AG04450 (cell line): ENCODE measurements around the gene APOL6. TPM values are rescaled to one million over a fixed set of nuclear protein-coding genes. Genes with fewer than 3 reads are reported as not detected.

Experiments
- CTCF ChIA-PET: fragments of 300-600, 350-600 bp; formaldehyde crosslinking; extraction: SDS; loops from one replicate; lab custom pipeline; 2022; ENCODE audit warnings: antibody characterized with exemption, inconsistent platforms; lab: Charles Lee
- POLR2A ChIA-PET: fragments of 350-600 bp; formaldehyde crosslinking; extraction: SDS; loops from one replicate; lab custom pipeline; 2021; ENCODE audit warnings: antibody characterized with exemption, inconsistent platforms; lab: Yijun Ruan, JAX
- DNase-seq: peaks from one replicate; pipeline ENCODE4 v3.0.0-alpha.2; 2011; ENCODE audit warnings: low read depth, low spot score
- H3K27ac ChIP-seq: one replicate; pipeline ENCODE4 v1.5.1; 2012; ENCODE audit warnings: low read depth, low read length, control low read depth
- H3K27me3 ChIP-seq: one replicate; pipeline ENCODE4 v1.6.0; 2012; ENCODE audit warnings: low read length; ENCODE audit not compliant: control insufficient read depth, insufficient read depth
- H3K4me3 ChIP-seq: 2 replicates; pipeline ENCODE4 v1.5.1; 2011; ENCODE audit warnings: mild to moderate bottlenecking, low read depth, low read length, control low read depth
- H3K9me3 ChIP-seq: 2 replicates; pipeline ENCODE4 v1.5.1; 2012; ENCODE audit warnings: low read length; ENCODE audit not compliant: control insufficient read depth, insufficient read depth
- polyA plus RNA-seq: library from polyadenylated mRNA; depleted of rRNA; stranded (reverse); fragments of >200 nt; gene quantifications from 2 replicates; pipeline ENCODE4 v1.2.3, GENCODE V29; 2011
- TF ChIP-seq, protein P1 (sequence below): IDR thresholded peaks from 2 replicates; pipeline ENCODE4 v1.5.1; 2011; ENCODE audit warnings: low read depth, low read length, control low read depth, inconsistent platforms

Gene APOL6
- polyA plus RNA-seq, 1 experiment: 15.0 TPM

DNA sequence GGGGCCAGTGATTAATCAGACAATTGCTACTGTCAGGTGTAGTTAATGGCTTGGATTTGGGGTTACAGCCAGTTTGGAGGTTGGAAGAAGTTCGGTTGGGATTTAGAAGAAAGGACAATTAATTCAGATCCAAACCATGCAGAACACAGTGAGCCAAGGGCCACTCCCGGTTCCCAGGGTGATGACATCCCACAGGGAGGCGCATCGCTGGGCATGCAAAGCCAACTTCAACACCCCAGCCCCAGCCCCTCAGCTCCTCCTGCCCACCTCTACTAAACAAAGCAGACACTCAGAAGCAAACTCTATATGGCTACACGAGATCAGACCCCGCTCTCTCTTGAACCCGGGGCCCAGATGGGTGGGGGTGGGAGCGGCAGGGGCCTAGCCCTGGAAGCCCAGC is 41.3 kb upstream of the APOL6 start:
- no peak overlapping the region for H3K27ac ChIP-seq
- no peaks in the 10 kb centered on the region for H3K9me3 ChIP-seq
- no peak overlapping the region for H3K4me3 ChIP-seq
- CTCF ChIA-PET: no interaction called here
- POLR2A ChIA-PET: no interaction called here
- TF ChIP-seq, protein P1, sequence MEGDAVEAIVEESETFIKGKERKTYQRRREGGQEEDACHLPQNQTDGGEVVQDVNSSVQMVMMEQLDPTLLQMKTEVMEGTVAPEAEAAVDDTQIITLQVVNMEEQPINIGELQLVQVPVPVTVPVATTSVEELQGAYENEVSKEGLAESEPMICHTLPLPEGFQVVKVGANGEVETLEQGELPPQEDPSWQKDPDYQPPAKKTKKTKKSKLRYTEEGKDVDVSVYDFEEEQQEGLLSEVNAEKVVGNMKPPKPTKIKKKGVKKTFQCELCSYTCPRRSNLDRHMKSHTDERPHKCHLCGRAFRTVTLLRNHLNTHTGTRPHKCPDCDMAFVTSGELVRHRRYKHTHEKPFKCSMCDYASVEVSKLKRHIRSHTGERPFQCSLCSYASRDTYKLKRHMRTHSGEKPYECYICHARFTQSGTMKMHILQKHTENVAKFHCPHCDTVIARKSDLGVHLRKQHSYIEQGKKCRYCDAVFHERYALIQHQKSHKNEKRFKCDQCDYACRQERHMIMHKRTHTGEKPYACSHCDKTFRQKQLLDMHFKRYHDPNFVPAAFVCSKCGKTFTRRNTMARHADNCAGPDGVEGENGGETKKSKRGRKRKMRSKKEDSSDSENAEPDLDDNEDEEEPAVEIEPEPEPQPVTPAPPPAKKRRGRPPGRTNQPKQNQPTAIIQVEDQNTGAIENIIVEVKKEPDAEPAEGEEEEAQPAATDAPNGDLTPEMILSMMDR: no peak
- DNase-seq: no peak
- peaks cover 32% of the 10 kb centered on the region for H3K27me3 ChIP-seq

- DNase-seq: no peak
- ChIA-PET POLR2A (no interaction called here), CTCF (no interaction called here)
- Histone ChIP-seq H3K27me3 (peaks cover 32% of the 10 kb centered on the region), H3K4me3 (no peak overlapping the region), H3K27ac (no peak overlapping the region), H3K9me3 (no peaks in the 10 kb centered on the region)
- TF ChIP-seq, protein P1: no peak
Measured at GRCh38 chr22:35608088-35608487, 40.2 kb upstream of the APOL6 start.

GRCh38 chr22:35609261-35609660 is 39.0 kb upstream of the APOL6 start:
- no peak overlapping the region for H3K4me3 ChIP-seq
- POLR2A ChIA-PET: no interaction called here
- CTCF ChIA-PET: no interaction called here
- no peak for DNase-seq
- H3K27ac ChIP-seq: no peak overlapping the region
- no peaks in the 10 kb centered on the region for H3K9me3 ChIP-seq
- TF ChIP-seq, protein P1: no peak
- H3K27me3 ChIP-seq: peaks cover 32% of the 10 kb centered on the region

GRCh38 chr22:35609761-35610160 is 38.5 kb upstream of the APOL6 start:
- peaks cover 32% of the 10 kb centered on the region for H3K27me3 ChIP-seq

GRCh38 chr22:35610741-35611140 is 37.5 kb upstream of the APOL6 start:
- no peak overlapping the region for H3K4me3 ChIP-seq
- H3K9me3 ChIP-seq: no peaks in the 10 kb centered on the region
- ChIA-PET POLR2A (no interaction called here), CTCF (interaction anchor here (1.8 kb wide), 1 partner anchor 10 kb away, joined by 4 read pairs; no protein-coding TSS in a partner anchor)
- H3K27ac ChIP-seq: no peak overlapping the region
- TF ChIP-seq, protein P1: no peak
- no peak for DNase-seq
- H3K27me3 ChIP-seq: peaks cover 29% of the 10 kb centered on the region

More at GRCh38 chr22:35609761-35610160, 38.5 kb upstream of the APOL6 start:
- no peaks in the 10 kb centered on the region for H3K9me3 ChIP-seq
- TF ChIP-seq, protein P1: no peak
- ChIA-PET CTCF (no interaction called here), POLR2A (no interaction called here)
- H3K4me3 ChIP-seq: no peak overlapping the region
- no peak for DNase-seq
- no peak overlapping the region for H3K27ac ChIP-seq
